Pancreas (tissue), 10 donors: ENCODE measurements around the gene YBX1. TPM values are rescaled to one million over a fixed set of nuclear protein-coding genes. Genes with fewer than 3 reads are reported as not detected.

Experiments
- ATAC-seq, 4 donors: fragments of 200-7000 bp; cut with Tn5 transposase; one replicate each; pipeline versions ENCODE4 v1.8.0 to v1.9.1; 2020; ENCODE audit warnings: mild to moderate bottlenecking in 4 of 4, moderate library complexity in 4 of 4
- DNase-seq, 6 donors: peaks; one replicate each; pipeline ENCODE4 v3.0.0-alpha.2; 2020
- FAIRE-seq: peaks from 2 replicates; lab custom pipeline; 2012; peaks lifted over from hg19 to GRCh38; lab: Jason Lieb, UNC
- H3K27ac ChIP-seq, 4 donors: fragments of 200-600 bp; sonication (generic); 1 replicate in 3 of 4; 2 replicates in 1 of 4; pipeline versions ENCODE4 v1.5.0 to v1.8.0; 2020
- H3K27me3 ChIP-seq, 4 donors: fragments of 200-600 bp; one replicate each; pipeline ENCODE4 v1.8.0; 2021
- H3K36me3 ChIP-seq, 3 donors: fragments of 200-600 bp; sonication (generic) in 1 of 3; one replicate each; pipeline versions ENCODE4 v1.5.0 to v1.8.0; 2020 to 2021
- H3K4me1 ChIP-seq, 3 donors: fragments of 200-600 bp; one replicate each; pipeline ENCODE4 v1.8.0; 2021
- H3K4me3 ChIP-seq, 4 donors: fragments of 200-600 bp; sonication (generic) in 2 of 4; one replicate each; pipeline versions ENCODE4 v1.5.0 to v1.8.0; 2020 to 2021
- H3K9me3 ChIP-seq, 4 donors: fragments of 200-600 bp; one replicate each; pipeline ENCODE4 v1.8.0; 2021
- WGBS, 2 donors: extraction: QIAGEN DNeasy Blood & Tissue Kit; methylation state at CpG; one replicate each; pipeline ENCODE4 v1.1.7; 2013; 5-methylcytosine and 5-hydroxymethylcytosine counted together
- intact Hi-C, 3 donors: fragments of 100-400 bp; cut with DNase I; formaldehyde crosslinking; loops; one replicate each; pipeline versions ENCODE4 v1.11.1 to v1.14.2; 2022
- polyA plus RNA-seq, 2 donors: library from polyadenylated mRNA; stranded (reverse); fragments of 200-250 nt; gene quantifications; one replicate each; pipeline ENCODE4 v1.2.3, GENCODE V29; 2013
- total RNA-seq, 6 donors: library from RNA; stranded (reverse); fragmentation: NEBNext Ultra II Directional in 4 of 6; extraction: Animal tissue kit (Norgen Biotek cat#: 25700) in 4 of 6; gene quantifications; one replicate each; pipeline versions ENCODE4 v1.2.1 to v1.2.4, GENCODE V29; 2021 to 2023
- TF ChIP-seq, protein P1 (sequence below), 4 donors: fragments of 200-600 bp; sonication (generic) in 3 of 4; IDR thresholded peaks; one replicate each; pipeline versions ENCODE4 v1.5.0 to v1.8.0; 2021; ENCODE audit warnings: antibody characterized with exemption in 4 of 4
- donor health status: healthy with polysubstance abuse.
- donor health status: DM: no; HTN: no; CAD: no; lungs with moderate emphysema.
- donor health status: DM: no; HTN: no; CAD: no.
- donor health status: control.
- donor health status: control.
- donor health status: Bipolar disorder and iron deficiency.
- donor health status: DM: yes; HTN: yes; CAD: no.
- donor health status: DM: no; HTN: no; CAD: no.
- donor health status: DM: no; HTN: no; CAD: no.
- donor health status: DM: yes; HTN: yes; CAD: no.

YBX1 gene
- total and polyA plus RNA-seq, 8 donors: 97.4 to 240 (median 196) TPM

GRCh38 chr1:42746436-42747105, 64.4 kb downstream of the YBX1 start:
- 90 to 95% methylated on average over 12 of the region's 12 CpGs for WGBS, 2 donors
- Histone ChIP-seq H3K27ac (no peak overlapping the region), H3K27me3 (no peaks in the 10 kb centered on the region), H3K4me3 (no peak overlapping the region), H3K36me3 (peaks cover 0 to 14% (median 5%) of the 10 kb centered on the region in 3 donors), H3K4me1 (no peaks in the 10 kb centered on the region), H3K9me3 (no peaks in the 10 kb centered on the region)
- FAIRE-seq (no peak), ATAC-seq (peak in 1 of 4 donors; percentile 19), DNase-seq (peak in 1 of 6 donors; percentile 38)
- intact Hi-C loops: loop anchor here in 1 of 3 donors (10.0 kb wide), 2 partner anchors 162 to 392 kb away; no protein-coding TSS in a partner anchor
- TF ChIP-seq, protein P1, sequence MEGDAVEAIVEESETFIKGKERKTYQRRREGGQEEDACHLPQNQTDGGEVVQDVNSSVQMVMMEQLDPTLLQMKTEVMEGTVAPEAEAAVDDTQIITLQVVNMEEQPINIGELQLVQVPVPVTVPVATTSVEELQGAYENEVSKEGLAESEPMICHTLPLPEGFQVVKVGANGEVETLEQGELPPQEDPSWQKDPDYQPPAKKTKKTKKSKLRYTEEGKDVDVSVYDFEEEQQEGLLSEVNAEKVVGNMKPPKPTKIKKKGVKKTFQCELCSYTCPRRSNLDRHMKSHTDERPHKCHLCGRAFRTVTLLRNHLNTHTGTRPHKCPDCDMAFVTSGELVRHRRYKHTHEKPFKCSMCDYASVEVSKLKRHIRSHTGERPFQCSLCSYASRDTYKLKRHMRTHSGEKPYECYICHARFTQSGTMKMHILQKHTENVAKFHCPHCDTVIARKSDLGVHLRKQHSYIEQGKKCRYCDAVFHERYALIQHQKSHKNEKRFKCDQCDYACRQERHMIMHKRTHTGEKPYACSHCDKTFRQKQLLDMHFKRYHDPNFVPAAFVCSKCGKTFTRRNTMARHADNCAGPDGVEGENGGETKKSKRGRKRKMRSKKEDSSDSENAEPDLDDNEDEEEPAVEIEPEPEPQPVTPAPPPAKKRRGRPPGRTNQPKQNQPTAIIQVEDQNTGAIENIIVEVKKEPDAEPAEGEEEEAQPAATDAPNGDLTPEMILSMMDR (IDR thresholded peaks at IDR 0.05): no peak

- H3K4me1 ChIP-seq: no peaks in the 10 kb centered on the region
- 47 to 53% methylated on average over 14 of the region's 14 CpGs for WGBS, 2 donors
- H3K27me3 ChIP-seq: no peaks in the 10 kb centered on the region
- H3K4me3 ChIP-seq: no peak overlapping the region
- DNase-seq (peak in 2 of 6 donors; percentile 40 to 45), ATAC-seq (peak; percentile 38 to 84 (median 80)), FAIRE-seq (no peak)
- no peaks in the 10 kb centered on the region for H3K9me3 ChIP-seq
- peaks cover 0 to 14% (median 5%) of the 10 kb centered on the region in 3 donors for H3K36me3 ChIP-seq
- TF ChIP-seq, protein P1 (IDR thresholded peaks at IDR 0.05): peak in 2 of 4 donors; percentile 33 to 35
- H3K27ac ChIP-seq: no peak overlapping the region
- intact Hi-C loops: loop anchor here in 1 of 3 donors (10.0 kb wide), 2 partner anchors 162 to 392 kb away; no protein-coding TSS in a partner anchor
These were observed 64.9 kb downstream of the YBX1 start for GRCh38 chr1:42747125-42747524.

DNA sequence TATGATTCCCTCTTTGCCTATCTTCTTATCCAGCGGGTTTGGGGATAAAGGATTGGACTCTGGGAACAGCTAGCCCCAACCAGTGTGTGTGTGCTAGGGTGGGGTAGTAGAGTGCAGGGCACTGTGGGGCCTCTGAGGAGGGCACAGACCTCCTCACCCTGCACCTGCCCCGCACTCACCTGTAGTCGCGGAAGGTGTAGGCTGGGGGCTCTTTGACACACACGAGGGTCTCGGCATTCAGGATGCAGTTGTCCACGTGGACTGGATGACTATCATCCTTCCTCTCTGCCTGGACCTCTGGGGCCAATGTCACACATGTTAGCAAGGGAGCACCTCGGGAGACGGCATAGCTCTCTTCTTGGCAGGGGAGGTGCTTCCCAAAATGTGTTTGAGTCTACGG, 65.8 kb downstream of the YBX1 start:
- TF ChIP-seq, protein P1 (IDR thresholded peaks at IDR 0.05): no peak
- WGBS, 2 donors: 85 to 87% methylated on average over 10 of the region's 10 CpGs
- intact Hi-C loops: loop anchor here in 1 of 3 donors (10.0 kb wide), 2 partner anchors 163 to 393 kb away; no protein-coding TSS in a partner anchor

GRCh38 chr1:42748461-42749410, 66.5 kb downstream of the YBX1 start:
- FAIRE-seq (no peak), ATAC-seq (peak in 1 of 4 donors; percentile 27), DNase-seq (no peak)
- no peaks in the 10 kb centered on the region for H3K9me3 ChIP-seq
- no peaks in the 10 kb centered on the region for H3K4me1 ChIP-seq
- 83 to 91% methylated on average over 14 of the region's 14 CpGs for WGBS, 2 donors
- no peak overlapping the region for H3K4me3 ChIP-seq
- H3K36me3 ChIP-seq: peaks cover 0 to 15% (median 10%) of the 10 kb centered on the region in 3 donors
- intact Hi-C loops: loop anchor here in 1 of 3 donors (10.0 kb wide), 2 partner anchors 164 to 394 kb away; no protein-coding TSS in a partner anchor
- no peak overlapping the region for H3K27ac ChIP-seq
- no peaks in the 10 kb centered on the region for H3K27me3 ChIP-seq
- TF ChIP-seq, protein P1 (IDR thresholded peaks at IDR 0.05): no peak

More for the DNA sequence above, 65.8 kb downstream of the YBX1 start:
- Histone ChIP-seq H3K27me3 (no peaks in the 10 kb centered on the region), H3K27ac (no peak overlapping the region), H3K4me1 (no peaks in the 10 kb centered on the region), H3K4me3 (no peak overlapping the region), H3K36me3 (peaks cover 0 to 14% (median 9%) of the 10 kb centered on the region in 3 donors), H3K9me3 (no peaks in the 10 kb centered on the region)
- DNase-seq (no peak), FAIRE-seq (no peak), ATAC-seq (no peak)
